H1 (cell line): ENCODE results near the gene SPATA16. TPM values are rescaled to one million over a fixed set of nuclear protein-coding genes. Genes with fewer than 3 reads are reported as not detected.

ENCODE experiments used
- CTCF ChIA-PET: fragments of 300-600 bp; sonication (Branson Sonifier 250); formaldehyde crosslinking; loops from one replicate; lab custom pipeline; 2021; ENCODE audit not compliant: partially characterized antibody; lab: Charles Lee
- POLR2A ChIA-PET: fragments of 300-600 bp; sonication (Branson Sonifier 250); formaldehyde crosslinking; loops from one replicate; lab custom pipeline; 2021; ENCODE audit warnings: inconsistent platforms; ENCODE audit not compliant: partially characterized antibody; lab: Charles Lee
- DNase-seq, 2 experiments: peaks; one replicate each; pipeline versions ENCODE4 v3.0.0 to v3.0.0-alpha.2; 2010 to 2022; ENCODE audit warnings: low spot score in 2 of 2, low read depth in 1 of 2, mixed read lengths in 1 of 2
- FAIRE-seq: peaks from 2 replicates; lab custom pipeline; 2011; peaks lifted over from hg19 to GRCh38; lab: Jason Lieb, UNC
- H2AFZ ChIP-seq: 2 replicates; pipeline ENCODE4 v1.8.1; 2012; ENCODE audit warnings: low read length, inconsistent platforms
- H2AK5ac ChIP-seq: 2 replicates; pipeline ENCODE4 v1.6.1; 2013; ENCODE audit warnings: low read depth, low read length
- H2BK120ac ChIP-seq: replicated peaks from 2 replicates; pipeline ENCODE3; 2013; ENCODE audit warnings: low read depth, low read length, inconsistent platforms
- H2BK12ac ChIP-seq: 2 replicates; pipeline ENCODE4 v1.6.1; 2013; ENCODE audit warnings: low read depth, low read length
- H2BK15ac ChIP-seq: 2 replicates; pipeline ENCODE4 v1.6.1; 2013; ENCODE audit warnings: low read length
- H2BK20ac ChIP-seq: 2 replicates; pipeline ENCODE4 v1.6.1; 2013; ENCODE audit warnings: low read length
- H2BK5ac ChIP-seq: 2 replicates; pipeline ENCODE4 v1.6.1; 2013; ENCODE audit warnings: low read depth, low read length
- H3K14ac ChIP-seq: 2 replicates; pipeline ENCODE4 v1.6.1; 2013; ENCODE audit warnings: inconsistent platforms; ENCODE audit not compliant: insufficient read length
- H3K18ac ChIP-seq: 2 replicates; pipeline ENCODE4 v1.6.1; 2013; ENCODE audit warnings: low read length; ENCODE audit errors: extremely low read depth
- H3K23ac ChIP-seq: 2 replicates; pipeline ENCODE4 v1.6.1; 2013; ENCODE audit warnings: inconsistent platforms; ENCODE audit not compliant: insufficient read length
- H3K23me2 ChIP-seq: 2 replicates; pipeline ENCODE4 v1.6.1; 2013; ENCODE audit warnings: low read depth, low read length
- H3K27ac ChIP-seq: 2 replicates; pipeline ENCODE4 v1.6.1; 2011; ENCODE audit warnings: low read depth, low read length, inconsistent platforms
- H3K27me3 ChIP-seq, 4 experiments: replicated peaks in 1 of 4; 1 replicate in 1 of 4; 2 replicates in 3 of 4; pipeline versions ENCODE4 v1.6.1 to v1.8.1; 2011 to 2013; ENCODE audit warnings: low read length in 3 of 4, mild to moderate bottlenecking in 3 of 4, inconsistent platforms in 2 of 4, mixed read lengths in 2 of 4, moderate library complexity in 1 of 4; ENCODE audit not compliant: control insufficient read depth in 3 of 4, insufficient read depth in 3 of 4; ENCODE audit errors: extremely low read depth in 1 of 4
- H3K36me3 ChIP-seq, 4 experiments: 2 replicates each; pipeline versions ENCODE4 v1.6.1 to v1.8.1; 2011 to 2013; ENCODE audit warnings: mild to moderate bottlenecking in 4 of 4, low read length in 3 of 4, moderate library complexity in 2 of 4, control low read depth in 1 of 4, inconsistent platforms in 1 of 4; ENCODE audit not compliant: insufficient read depth in 4 of 4, control insufficient read depth in 2 of 4
- H3K4ac ChIP-seq: replicated peaks from 2 replicates; pipeline ENCODE3; 2013; ENCODE audit warnings: low read length, low read depth, mixed read lengths, inconsistent platforms; ENCODE audit not compliant: insufficient read length
- H3K4me1 ChIP-seq, 4 experiments: replicated peaks in 1 of 4; 1 replicate in 1 of 4; 2 replicates in 3 of 4; pipeline versions ENCODE4 v1.6.1 to v1.8.1; 2011 to 2013; ENCODE audit warnings: low read length in 3 of 4, inconsistent platforms in 2 of 4, mixed read lengths in 1 of 4; ENCODE audit not compliant: insufficient read depth in 4 of 4, control insufficient read depth in 3 of 4
- H3K4me2 ChIP-seq, 2 experiments: 2 replicates each; pipeline versions ENCODE4 v1.6.1 to v1.8.1; 2011 to 2013; ENCODE audit warnings: low read depth in 2 of 2, low read length in 2 of 2, control low read depth in 1 of 2, inconsistent platforms in 1 of 2, mild to moderate bottlenecking in 1 of 2; ENCODE audit not compliant: insufficient read depth in 1 of 2
- H3K4me3 ChIP-seq, 4 experiments: fragments of 200-600, 300-600 bp in 1 of 4; sonication (generic), shearing (Covaris generic), sonication (Bioruptor Twin) in 1 of 4; 2 replicates each; pipeline versions ENCODE4 v1.5.1 to v1.8.1; 2011 to 2016; ENCODE audit warnings: low read length in 4 of 4, low read depth in 3 of 4, control low read depth in 2 of 4, inconsistent platforms in 2 of 4, mild to moderate bottlenecking in 2 of 4, mixed read lengths in 1 of 4, moderate library complexity in 1 of 4; ENCODE audit not compliant: insufficient read depth in 2 of 4; ENCODE audit errors: extremely low read depth in 1 of 4
- H3K56ac ChIP-seq: replicated peaks from 2 replicates; pipeline ENCODE3; 2013; ENCODE audit warnings: low read depth, mild to moderate bottlenecking, mixed read lengths, low read length, inconsistent platforms; ENCODE audit not compliant: insufficient read length
- H3K79me1 ChIP-seq: 2 replicates; pipeline ENCODE4 v1.6.1; 2013; ENCODE audit warnings: low read depth, low read length, control low read depth
- H3K79me2 ChIP-seq, 2 experiments: 2 replicates each; pipeline versions ENCODE4 v1.6.1 to v1.8.1; 2012 to 2013; ENCODE audit warnings: low read length in 2 of 2, mild to moderate bottlenecking in 2 of 2, inconsistent platforms in 1 of 2; ENCODE audit not compliant: insufficient read depth in 2 of 2, control insufficient read depth in 1 of 2
- H3K9ac ChIP-seq, 4 experiments: replicated peaks in 1 of 4; 1 replicate in 1 of 4; 2 replicates in 3 of 4; pipeline versions ENCODE4 v1.6.1 to v1.8.1; 2011 to 2013; ENCODE audit warnings: low read depth in 3 of 4, low read length in 3 of 4, control low read depth in 2 of 4, mild to moderate bottlenecking in 2 of 4, moderate library complexity in 2 of 4, inconsistent platforms in 1 of 4; ENCODE audit errors: extremely low read depth in 1 of 4
- H3K9me3 ChIP-seq, 2 experiments: 2 replicates each; pipeline versions ENCODE4 v1.6.1 to v1.8.1; 2012 to 2013; ENCODE audit warnings: mild to moderate bottlenecking in 2 of 2, moderate library complexity in 2 of 2, control low read depth in 1 of 2, inconsistent platforms in 1 of 2, low read depth in 1 of 2, low read length in 1 of 2, mixed read lengths in 1 of 2; ENCODE audit not compliant: insufficient read depth in 2 of 2
- H4K20me1 ChIP-seq, 2 experiments: replicated peaks in 1 of 2; 2 replicates each; pipeline versions ENCODE3 to v1.8.1; 2011 to 2013; ENCODE audit warnings: inconsistent platforms in 2 of 2, low read length in 2 of 2, mild to moderate bottlenecking in 1 of 2; ENCODE audit not compliant: insufficient read depth in 2 of 2, control insufficient read depth in 1 of 2
- H4K5ac ChIP-seq: 2 replicates; pipeline ENCODE4 v1.6.1; 2013; ENCODE audit warnings: low read length, low read depth, mixed read lengths, inconsistent platforms; ENCODE audit not compliant: insufficient read length
- H4K8ac ChIP-seq: 2 replicates; pipeline ENCODE4 v1.8.0; 2013; ENCODE audit warnings: mild to moderate bottlenecking, moderate library complexity, low read length, inconsistent platforms; ENCODE audit not compliant: insufficient read depth; ENCODE audit errors: extremely low read depth
- H4K91ac ChIP-seq: replicated peaks from 2 replicates; pipeline ENCODE3; 2013; ENCODE audit warnings: low read length, mixed read lengths, inconsistent platforms; ENCODE audit not compliant: insufficient read length
- ATF3 ChIP-seq: IDR thresholded peaks from 2 replicates; pipeline ENCODE4 v1.6.1; 2011; ENCODE audit warnings: low read depth, mild to moderate bottlenecking, low read length; ENCODE audit not compliant: insufficient read depth
- BACH1 ChIP-seq: IDR thresholded peaks from 2 replicates; pipeline ENCODE4 v1.6.1; 2012; ENCODE audit warnings: low read length, improper control_type of control experiment
- BRCA1 ChIP-seq: IDR thresholded peaks from 2 replicates; pipeline ENCODE4 v1.6.1; 2012; ENCODE audit warnings: low read depth, low read length, improper control_type of control experiment
- CBX8 ChIP-seq: fragments of 300-800, 300-1000 bp; sonication (generic); IDR thresholded peaks from 2 replicates; pipeline ENCODE4 v1.7.1; 2016; ENCODE audit warnings: low read depth, low read length, borderline replicate concordance
- EP300 ChIP-seq, 2 experiments: IDR thresholded peaks; 1 replicate in 1 of 2; 2 replicates in 1 of 2; pipeline ENCODE4 v1.6.1; 2011 to 2012; ENCODE audit warnings: low read depth in 2 of 2, low read length in 2 of 2, mild to moderate bottlenecking in 2 of 2, borderline replicate concordance in 1 of 2, inconsistent platforms in 1 of 2, moderate library complexity in 1 of 2
- GTF2F1 ChIP-seq: IDR thresholded peaks from 2 replicates; pipeline ENCODE4 v1.6.1; 2012; ENCODE audit warnings: low read depth, low read length, improper control_type of control experiment, borderline replicate concordance
- HDAC2 ChIP-seq, 2 experiments: fragments of 300-600 bp in 1 of 2; sonication (generic) in 1 of 2; IDR thresholded peaks; 2 replicates each; pipeline ENCODE4 v1.6.1; 2011 to 2012; ENCODE audit warnings: low read depth in 2 of 2, low read length in 2 of 2, mild to moderate bottlenecking in 2 of 2, moderate library complexity in 2 of 2, borderline replicate concordance in 1 of 2, inconsistent platforms in 1 of 2
- HDAC6 ChIP-seq: IDR thresholded peaks from one replicate; pipeline ENCODE4 v1.7.1; 2012; ENCODE audit warnings: low read depth, mild to moderate bottlenecking, inconsistent platforms, low read length, moderate library complexity
- KDM4A ChIP-seq: IDR thresholded peaks from one replicate; pipeline ENCODE4 v1.7.1; 2012; ENCODE audit warnings: low read depth, mild to moderate bottlenecking, moderate library complexity, low read length, inconsistent platforms; ENCODE audit not compliant: severe bottlenecking
- RFX5 ChIP-seq: IDR thresholded peaks from 2 replicates; pipeline ENCODE4 v1.6.1; 2011; ENCODE audit warnings: low read depth, low read length, improper control_type of control experiment, borderline replicate concordance
- SIRT6 ChIP-seq: IDR thresholded peaks from one replicate; pipeline ENCODE4 v1.7.1; 2012; ENCODE audit warnings: low read length, inconsistent platforms
- TAF7 ChIP-seq: optimal IDR thresholded peaks from 2 replicates; pipeline ENCODE3; 2011; ENCODE audit warnings: low read depth, mild to moderate bottlenecking, inconsistent platforms, low read length, moderate library complexity, borderline replicate concordance
- YY1 ChIP-seq: IDR thresholded peaks from 2 replicates; pipeline ENCODE4 v1.6.1; 2011; ENCODE audit warnings: low read depth, mild to moderate bottlenecking, low read length
- WGBS, 2 experiments: shearing (Covaris generic) in 1 of 2; methylation state at CpG; one replicate each; pipeline versions ENCODE4 v1.1.6 to v1.1.7; 2013 to 2015; ENCODE audit warnings: low lambda C conversion rate in 2 of 2, mixed read lengths in 2 of 2, inconsistent platforms in 1 of 2, low coverage in 1 of 2, missing lambda C conversion rate in 1 of 2; ENCODE audit not compliant: insufficient replicate concordance in 2 of 2, insufficient coverage in 1 of 2, insufficient read length in 1 of 2; ENCODE audit errors: extremely low coverage in 1 of 2, missing lambda C conversion rate in 1 of 2; 5-methylcytosine and 5-hydroxymethylcytosine counted together
- polyA plus RNA-seq, 7 experiments: library from polyadenylated mRNA; depleted of rRNA in 3 of 7; stranded (reverse) in 5 of 7; unstranded in 2 of 7; fragments of >200 nt in 5 of 7; fragments of 200-250 nt in 2 of 7; gene quantifications; 1 replicate in 5 of 7; 2 replicates in 1 of 7; 4 replicates in 1 of 7; pipeline versions ENCODE4 v1.2.1 to v1.2.3, GENCODE V29; 2011 to 2013; ENCODE audit warnings: missing spikeins in 2 of 7, mixed read lengths in 2 of 7
- total RNA-seq: library from RNA; stranded (reverse); fragmentation: NEBNext Ultra II Directional; extraction: Animal tissue kit (Norgen Biotek cat#: 25700); gene quantifications from 2 replicates; pipeline ENCODE4 v1.2.1, GENCODE V29; 2021

SPATA16 gene
- total and polyA plus RNA-seq, 2 of the 8 experiments (the other 6 are each of a cell fraction or from before 2014, with no cell fraction given): 0.05 to 2.7 TPM

GRCh38 chr3:172974969-172975368 is 166.1 kb downstream of the SPATA16 start:
- no peak overlapping the region for H3K14ac ChIP-seq
- H4K91ac ChIP-seq: no peak overlapping the region
- H2BK12ac ChIP-seq: no peak overlapping the region
- no peak overlapping the region for H2BK5ac ChIP-seq
- H3K56ac ChIP-seq: no peak overlapping the region
- H3K4me3 ChIP-seq: no peak overlapping the region
- no peak overlapping the region for H2AFZ ChIP-seq
- no peak for DNase-seq
- no peaks in the 10 kb centered on the region for H3K79me1 ChIP-seq
- no peak overlapping the region for H2BK15ac ChIP-seq
- no peak overlapping the region for H3K9ac ChIP-seq
- no peaks in the 10 kb centered on the region for H3K79me2 ChIP-seq
- no peaks in the 10 kb centered on the region; a peak in 1 of 7 replicates for H3K27me3 ChIP-seq
- H3K23ac ChIP-seq: no peak overlapping the region
- WGBS, 2 experiments: 94% methylated on average over 3 of the region's 3 CpGs; no CpG with 5 or more reads in 1 of the 2 experiments
- H2BK20ac ChIP-seq: no peak overlapping the region
- no peak overlapping the region for H3K4ac ChIP-seq
- H3K23me2 ChIP-seq: no peaks in the 10 kb centered on the region
- no peak overlapping the region for H3K27ac ChIP-seq
- no peaks in the 10 kb centered on the region for H3K4me1 ChIP-seq
- no peak overlapping the region for H3K4me2 ChIP-seq
- no peaks in the 10 kb centered on the region for H3K9me3 ChIP-seq
- no peak overlapping the region for H4K8ac ChIP-seq
- H3K36me3 ChIP-seq: no peaks in the 10 kb centered on the region
- H3K18ac ChIP-seq: no peak overlapping the region
- ChIA-PET CTCF (no interaction called here), POLR2A (no interaction called here)
- no peak for FAIRE-seq
- H4K5ac ChIP-seq: no peak overlapping the region
- H4K20me1 ChIP-seq: no peaks in the 10 kb centered on the region
- H2BK120ac ChIP-seq: no peak overlapping the region
- no peak overlapping the region for H2AK5ac ChIP-seq
- no peak for TF ChIP-seq GTF2F1
- TF ChIP-seq HDAC6: no peak
- TF ChIP-seq HDAC2 (IDR thresholded peaks at IDR 0.05; ENCODE audit: borderline replicate concordance in 1 of 2, low read depth in 2 of 2, low read length in 2 of 2): no peak
- TF ChIP-seq BACH1: no peak
- TF ChIP-seq TAF7: no peak
- no peak for TF ChIP-seq BRCA1
- TF ChIP-seq YY1: no peak
- no peak for TF ChIP-seq RFX5
- no peak for TF ChIP-seq ATF3
- no peak for TF ChIP-seq EP300 (IDR thresholded peaks at IDR 0.05; ENCODE audit: borderline replicate concordance in 1 of 2, low read depth in 2 of 2, low read length in 2 of 2)
- no peak for TF ChIP-seq SIRT6
- TF ChIP-seq KDM4A: no peak
- no peak for TF ChIP-seq CBX8
